GM19397 (cell line): ENCODE measurements around the gene WLS.
"Not testable (repeated sequence)": the region's sequence is repeated elsewhere in the genome, so short reads cannot be mapped to it uniquely, and the experiment has no call there.

Experiments used
- ATAC-seq: cut with Tn5 transposase; IDR thresholded peaks from one replicate; pipeline ENCODE4 v1.9.1; 2021; ENCODE audit warnings: mild to moderate bottlenecking, moderate library complexity; ENCODE audit not compliant: unreplicated experiment

Gene WLS

GRCh38 chr1:68232289-68233148, at the start of gene WLS:
Gene WLS, minus strand, starts transcription at chr1:68232523. Its CDS starts 224 bp downstream, at chr1:68232299.
- no peak for ATAC-seq

- no peak for ATAC-seq
Measured at GRCh38 chr1:68280286-68280685, 48.0 kb upstream of the WLS start.

- ATAC-seq, result no peak
Measured at GRCh38 chr1:68279846-68280245, 47.5 kb upstream of the WLS start.

DNA sequence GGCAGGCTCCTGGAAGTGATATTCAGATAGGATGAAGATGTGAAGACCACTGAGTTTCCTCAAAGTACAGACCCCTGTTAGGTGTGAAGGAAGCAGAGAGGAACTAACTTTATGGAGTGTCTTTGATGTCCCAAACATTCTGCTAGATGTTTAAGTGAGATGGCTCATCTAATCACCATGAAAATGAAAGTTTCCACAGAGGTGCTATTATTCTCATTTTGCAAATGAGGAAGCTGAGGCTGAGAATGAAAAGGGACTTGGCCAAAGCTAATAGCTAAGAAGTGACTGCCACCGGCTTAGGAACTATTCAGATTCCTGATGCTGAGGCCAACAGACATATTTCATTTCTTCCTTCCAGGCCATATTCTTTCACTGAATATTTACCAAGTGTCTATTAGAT, 45.9 kb upstream of the WLS start:
- no peak for ATAC-seq

DNA sequence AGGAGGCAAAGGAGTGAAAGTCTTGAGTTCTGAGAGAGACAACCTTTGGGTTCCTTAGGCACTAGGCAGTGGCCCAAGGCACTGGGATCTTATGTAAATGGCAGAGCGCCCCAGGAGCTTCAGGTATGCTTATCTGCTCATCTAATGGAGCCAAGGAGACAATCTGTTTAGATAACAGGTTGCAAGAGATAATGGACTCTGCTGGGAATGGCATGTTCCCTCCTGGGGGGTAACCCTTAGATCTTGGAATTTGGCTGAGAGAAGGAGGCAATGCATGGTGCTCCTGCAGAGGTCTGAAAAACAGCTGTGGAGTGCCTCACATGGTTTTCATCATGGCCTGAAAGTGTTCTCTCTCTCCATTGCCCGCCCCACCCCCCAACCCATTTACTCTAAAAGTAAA, 44.1 kb upstream of the WLS start:
- no peak for ATAC-seq

- no peak for ATAC-seq
Measured at GRCh38 chr1:68273530-68273929, 41.2 kb upstream of the WLS start.

DNA sequence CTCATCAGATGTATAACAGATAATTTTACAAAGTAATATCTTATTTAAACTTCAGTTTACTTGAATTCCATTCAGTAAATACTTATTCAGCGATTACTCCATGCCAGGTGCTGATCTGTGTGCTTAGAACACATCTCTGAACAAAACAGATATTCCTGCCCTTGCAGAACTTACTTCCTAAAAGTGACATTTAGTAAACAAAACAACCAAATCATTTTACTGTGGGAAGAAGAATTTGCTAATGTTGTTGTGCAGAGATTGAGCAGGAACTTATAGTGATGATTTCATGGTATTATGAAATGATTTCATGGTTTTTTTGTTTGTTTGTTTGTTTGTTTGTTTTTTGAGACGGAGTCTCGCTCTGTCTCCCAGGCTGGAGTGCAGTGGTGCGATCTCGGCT, 39.3 kb upstream of the WLS start:
- no peak for ATAC-seq

DNA sequence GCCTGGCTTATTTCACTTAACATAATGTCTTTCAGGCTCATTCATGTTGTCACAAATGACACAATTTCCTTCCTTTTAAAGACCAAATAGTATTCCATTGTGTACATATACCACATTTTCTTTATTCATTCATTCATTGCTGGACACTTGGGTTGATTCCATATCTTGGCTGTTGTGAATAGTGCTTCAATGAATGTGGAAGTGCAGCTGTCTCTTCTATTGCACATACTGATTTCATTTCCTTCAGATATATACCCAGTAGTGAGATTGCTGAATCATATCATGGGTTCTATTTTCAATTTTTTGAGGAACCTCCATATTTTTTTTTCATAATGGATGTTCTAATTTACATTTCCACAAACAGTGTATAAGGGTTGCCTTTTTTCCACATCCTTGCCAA, 38.6 kb upstream of the WLS start:
- no peak for ATAC-seq

DNA sequence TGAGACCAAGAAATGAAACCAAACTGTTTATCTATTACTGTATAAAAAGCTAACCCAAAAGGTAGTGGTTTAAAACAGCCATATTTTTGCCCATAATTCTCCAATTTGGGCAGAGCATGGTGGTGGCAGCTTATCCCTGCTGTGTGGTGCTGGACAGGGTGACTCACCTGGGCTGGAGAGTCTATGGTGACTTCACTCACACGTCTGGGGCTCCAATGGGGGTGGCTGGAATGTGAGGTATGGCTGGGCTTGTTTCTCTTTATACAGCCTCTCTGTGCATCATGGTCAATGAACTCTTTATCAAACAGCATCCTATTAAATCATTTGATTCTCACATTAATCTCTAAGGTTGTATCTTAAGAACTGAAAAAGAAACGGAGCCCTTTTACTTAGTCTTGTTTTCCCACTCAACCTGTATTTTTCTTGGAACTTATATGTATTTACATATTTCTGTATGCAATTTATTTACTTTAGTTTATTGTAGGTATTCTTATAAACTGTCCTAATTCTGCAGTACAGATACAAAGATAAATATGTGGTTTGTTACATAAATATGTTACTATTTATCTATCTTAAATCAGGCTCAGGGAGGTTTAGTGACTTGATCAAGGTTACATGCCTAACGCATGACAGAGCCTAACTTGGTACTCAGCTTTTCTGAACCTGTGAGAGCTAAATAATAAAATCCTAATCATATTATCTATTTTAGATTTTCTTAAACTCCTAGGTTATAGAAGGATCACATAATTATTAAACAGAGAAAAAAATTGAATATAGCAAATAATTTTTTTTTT, 37.5 kb upstream of the WLS start:
- ATAC-seq, result no peak

- ATAC-seq, result no peak
Measured at GRCh38 chr1:68268896-68269483, 36.7 kb upstream of the WLS start.

- ATAC-seq, result not testable (repeated sequence)
Measured at GRCh38 chr1:68256824-68257223, 24.5 kb upstream of the WLS start.

DNA sequence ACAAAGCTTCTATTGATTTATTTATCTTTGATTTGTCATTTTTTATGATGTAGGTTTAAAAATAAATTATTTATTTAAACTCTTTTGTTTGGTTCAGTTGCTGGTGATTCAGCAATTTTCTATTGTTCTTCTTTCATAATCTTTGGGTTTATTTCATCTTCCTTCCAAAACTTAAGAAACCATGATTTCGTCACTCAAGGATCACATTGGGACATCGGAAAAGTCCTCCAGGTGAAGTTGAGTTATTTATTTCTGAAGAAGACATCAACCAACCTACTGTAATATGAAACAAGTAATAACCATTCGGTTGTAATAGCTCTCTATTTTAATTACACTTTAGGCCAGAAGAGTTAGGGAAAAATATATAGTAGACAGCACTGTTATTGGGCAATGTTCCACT, 23.0 kb upstream of the WLS start:
- no peak for ATAC-seq

DNA sequence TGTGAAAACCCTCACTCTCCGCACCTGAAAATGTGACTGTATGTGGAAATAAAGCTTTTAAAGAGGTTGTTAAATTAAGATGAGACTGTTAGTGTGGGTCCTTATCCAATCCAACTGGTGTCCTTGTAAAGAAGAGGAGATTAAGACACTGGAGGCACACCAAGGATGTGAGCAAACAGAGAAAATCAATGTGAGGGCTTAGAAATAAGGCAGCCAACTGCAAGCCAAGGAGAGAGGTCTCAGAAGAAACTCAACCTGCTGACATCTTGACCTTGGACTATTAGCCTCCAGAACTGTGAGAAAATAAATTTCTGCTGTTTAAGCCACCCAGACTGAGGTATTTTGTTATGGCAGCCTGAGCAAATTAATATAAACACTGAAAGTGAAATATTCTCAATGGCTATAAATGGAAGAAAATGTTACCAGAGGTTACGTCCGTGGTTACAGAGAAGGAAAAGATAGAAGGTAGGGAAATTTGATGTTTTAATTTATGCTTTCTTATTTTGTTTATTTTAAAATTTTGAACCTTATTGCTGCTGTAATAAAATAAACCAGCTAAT, 22.4 kb upstream of the WLS start:
- no peak for ATAC-seq

DNA sequence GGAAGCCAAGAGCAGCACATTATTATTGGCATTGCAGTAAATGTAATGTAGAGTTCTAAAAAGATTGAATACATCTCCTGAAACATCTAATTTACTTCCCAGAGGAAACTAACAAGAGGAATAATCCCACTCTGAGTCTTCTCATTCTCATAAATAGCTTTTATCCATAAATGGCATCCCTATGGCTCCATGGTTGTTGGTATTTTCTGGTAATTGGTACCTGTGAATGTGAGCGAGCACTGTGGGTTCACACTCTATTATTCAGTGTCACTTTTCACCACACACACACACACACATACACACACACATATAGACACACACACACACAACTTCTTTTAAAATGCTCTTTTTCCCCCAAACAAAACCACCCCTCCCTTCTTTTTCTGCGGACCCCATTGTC, 4.7 kb upstream of the WLS start:
- no peak for ATAC-seq

GRCh38 chr1:68234094-68234493, 1.8 kb upstream of the WLS start:
- ATAC-seq, result no peak

DNA sequence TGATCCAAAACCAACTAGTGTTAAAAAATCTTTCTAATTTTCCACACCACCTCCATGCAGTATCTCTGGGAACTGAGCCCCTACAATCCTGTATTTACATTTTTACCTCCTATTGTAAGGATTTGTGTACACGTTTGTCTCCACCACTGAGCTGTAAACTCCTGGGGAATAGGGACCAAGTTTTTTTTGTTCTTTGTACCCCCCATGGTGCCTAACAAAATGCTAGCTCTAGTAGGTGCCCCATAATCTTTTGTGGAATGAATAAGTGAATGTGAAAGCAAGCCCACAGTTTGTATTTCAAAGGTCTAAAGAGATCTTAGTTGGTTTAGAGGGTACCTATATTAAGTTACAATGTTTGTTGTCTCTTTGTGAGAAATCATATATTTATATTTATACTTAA, 879 bp upstream of the WLS start:
- ATAC-seq, result no peak

- ATAC-seq, result no peak
Measured at GRCh38 chr1:68231627-68232288, 565 bp downstream of the WLS start.

GRCh38 chr1:68230901-68231626, 1.3 kb downstream of the WLS start:
- no peak for ATAC-seq

- ATAC-seq, result no peak
Measured at GRCh38 chr1:68230484-68230802, 1.9 kb downstream of the WLS start.

- ATAC-seq, result no peak
Measured at GRCh38 chr1:68229650-68230483, 2.5 kb downstream of the WLS start.
